ENCODE measurements around the gene TUBAL3. TPM values are rescaled to one million over a fixed set of nuclear protein-coding genes. Genes with fewer than 3 reads are reported as not detected.

Gene TUBAL3
- polyA plus RNA-seq, 1 experiment: not detected

DNA sequence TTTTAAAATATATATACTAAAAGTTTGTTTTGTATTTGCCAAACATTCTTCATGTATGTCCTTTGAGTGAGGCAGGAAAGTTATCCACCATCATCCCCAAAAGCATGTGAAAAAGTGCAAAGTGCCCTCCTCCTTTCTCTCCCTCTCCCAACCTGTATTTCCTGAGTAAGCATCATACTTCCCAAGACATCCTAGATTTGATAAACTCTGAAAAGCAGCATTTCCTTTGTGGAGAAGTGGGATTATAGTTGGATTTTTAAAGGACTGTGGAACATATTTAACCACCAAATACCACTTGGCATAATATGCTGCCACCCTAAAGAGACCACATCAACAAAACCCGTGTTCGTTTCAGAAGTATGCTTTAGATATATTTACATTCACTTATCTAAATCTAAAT is 44.6 kb upstream of the TUBAL3 start:
- DNase-seq (ENCODE audit: low read depth, low spot score): no peak
- no peaks in the 10 kb centered on the region for H3K9me3 ChIP-seq (ENCODE audit: control insufficient read depth, insufficient read depth, low read length)
- no peak overlapping the region for H3K27ac ChIP-seq (ENCODE audit: low read depth, low read length)
- TF ChIP-seq, protein P1, sequence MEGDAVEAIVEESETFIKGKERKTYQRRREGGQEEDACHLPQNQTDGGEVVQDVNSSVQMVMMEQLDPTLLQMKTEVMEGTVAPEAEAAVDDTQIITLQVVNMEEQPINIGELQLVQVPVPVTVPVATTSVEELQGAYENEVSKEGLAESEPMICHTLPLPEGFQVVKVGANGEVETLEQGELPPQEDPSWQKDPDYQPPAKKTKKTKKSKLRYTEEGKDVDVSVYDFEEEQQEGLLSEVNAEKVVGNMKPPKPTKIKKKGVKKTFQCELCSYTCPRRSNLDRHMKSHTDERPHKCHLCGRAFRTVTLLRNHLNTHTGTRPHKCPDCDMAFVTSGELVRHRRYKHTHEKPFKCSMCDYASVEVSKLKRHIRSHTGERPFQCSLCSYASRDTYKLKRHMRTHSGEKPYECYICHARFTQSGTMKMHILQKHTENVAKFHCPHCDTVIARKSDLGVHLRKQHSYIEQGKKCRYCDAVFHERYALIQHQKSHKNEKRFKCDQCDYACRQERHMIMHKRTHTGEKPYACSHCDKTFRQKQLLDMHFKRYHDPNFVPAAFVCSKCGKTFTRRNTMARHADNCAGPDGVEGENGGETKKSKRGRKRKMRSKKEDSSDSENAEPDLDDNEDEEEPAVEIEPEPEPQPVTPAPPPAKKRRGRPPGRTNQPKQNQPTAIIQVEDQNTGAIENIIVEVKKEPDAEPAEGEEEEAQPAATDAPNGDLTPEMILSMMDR (IDR thresholded peaks at IDR 0.05; ENCODE audit: low read depth, low read length): no peak
- ChIA-PET CTCF (interaction anchor here (3.2 to 11.1 kb wide), 2 partner anchors 174 to 181 kb away, joined by 11 to 309 read pairs; no protein-coding TSS in a partner anchor), POLR2A (no interaction called here)
- H3K27me3 ChIP-seq (ENCODE audit: control insufficient read depth, insufficient read depth, low read length): no peaks in the 10 kb centered on the region
- H3K4me3 ChIP-seq (ENCODE audit: low read depth, low read length): peak overlapping the region; percentile 53

DNA sequence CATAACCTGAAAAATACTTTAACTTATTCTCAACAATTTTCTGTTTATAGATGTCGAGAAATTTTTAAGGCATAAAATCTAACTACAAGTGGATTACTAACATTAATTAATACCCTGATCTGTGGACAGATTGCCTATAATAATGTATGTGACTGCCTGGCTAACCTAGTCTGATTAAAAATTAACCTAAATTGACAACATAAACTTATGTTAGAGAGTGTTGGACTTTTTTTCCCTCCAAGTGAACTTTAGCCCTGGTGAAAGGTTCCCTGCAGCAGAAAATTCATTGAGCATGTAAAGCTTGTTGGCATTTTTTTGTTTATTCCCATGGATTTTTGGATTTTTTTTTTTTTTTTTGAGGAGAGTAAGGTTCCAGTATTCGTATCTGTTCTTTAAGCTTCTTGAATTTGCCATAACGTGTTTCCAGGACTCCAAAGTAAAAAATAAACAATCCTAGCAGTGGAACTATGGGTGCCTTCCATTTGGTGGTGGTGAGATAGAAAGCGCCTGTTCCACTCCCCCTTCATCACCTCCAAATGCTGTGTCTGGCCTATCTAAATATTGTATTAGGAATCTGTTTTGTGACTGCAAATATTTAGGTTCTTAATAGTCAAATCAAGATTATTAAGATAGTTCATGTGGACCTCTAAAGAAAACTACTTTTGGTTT is 43.8 kb upstream of the TUBAL3 start:
- ChIA-PET POLR2A (interaction anchor here (1.0 kb wide), 1 partner anchor 175 kb away, joined by 5 read pairs; no protein-coding TSS in a partner anchor), CTCF (interaction anchor here (1.2 to 11.1 kb wide), 3 partner anchors 15 to 181 kb away, joined by 5 to 309 read pairs (median 11); no protein-coding TSS in a partner anchor)
- Histone ChIP-seq H3K4me3 (ENCODE audit: low read depth, low read length) (peak overlapping the region; percentile 84), H3K9me3 (ENCODE audit: control insufficient read depth, insufficient read depth, low read length) (no peaks in the 10 kb centered on the region), H3K27me3 (ENCODE audit: control insufficient read depth, insufficient read depth, low read length) (no peaks in the 10 kb centered on the region), H3K27ac (ENCODE audit: low read depth, low read length) (no peak overlapping the region)
- TF ChIP-seq, protein P1 (IDR thresholded peaks at IDR 0.05; ENCODE audit: low read depth, low read length): no peak
- DNase-seq (ENCODE audit: low read depth, low spot score): no peak

DNA sequence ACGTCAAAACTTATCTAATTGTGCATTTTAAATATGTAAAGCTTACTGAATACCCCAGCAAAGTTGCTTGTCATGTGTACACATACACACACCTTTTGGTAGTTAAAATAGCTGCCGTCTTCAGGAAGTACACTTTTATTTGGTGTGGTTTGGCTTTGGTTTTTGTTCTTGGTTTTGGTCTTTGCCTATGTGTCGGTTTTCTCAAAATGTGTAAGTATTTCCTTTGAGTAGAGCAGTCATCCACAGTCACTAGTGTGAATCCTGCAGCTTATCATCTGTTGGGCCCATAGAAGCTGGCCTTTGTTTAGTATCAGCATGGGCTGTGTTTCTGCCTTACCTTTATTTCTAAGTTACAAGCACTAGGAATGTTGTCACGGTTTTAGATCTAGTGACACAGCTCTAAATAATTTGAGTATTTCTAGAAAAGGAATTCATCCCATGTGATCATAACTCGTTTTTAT is 43.0 kb upstream of the TUBAL3 start:
- POLR2A ChIA-PET: interaction anchor here (1.0 to 2.2 kb wide), 3 partner anchors 101 to 180 kb away, joined by 5 to 11 read pairs (median 6); no protein-coding TSS in a partner anchor
- no peaks in the 10 kb centered on the region for H3K9me3 ChIP-seq (ENCODE audit: control insufficient read depth, insufficient read depth, low read length)
- CTCF ChIA-PET: interaction anchor here (1.2 to 11.1 kb wide), 5 partner anchors 14 to 633 kb away, joined by 4 to 309 read pairs (median 8); no protein-coding TSS in a partner anchor
- no peak overlapping the region for H3K27ac ChIP-seq (ENCODE audit: low read depth, low read length)
- TF ChIP-seq, protein P1 (IDR thresholded peaks at IDR 0.05; ENCODE audit: low read depth, low read length): no peak
- no peaks in the 10 kb centered on the region for H3K27me3 ChIP-seq (ENCODE audit: control insufficient read depth, insufficient read depth, low read length)
- no peak for DNase-seq (ENCODE audit: low read depth, low spot score)
- peak overlapping the region; percentile 84 for H3K4me3 ChIP-seq (ENCODE audit: low read depth, low read length)

DNA sequence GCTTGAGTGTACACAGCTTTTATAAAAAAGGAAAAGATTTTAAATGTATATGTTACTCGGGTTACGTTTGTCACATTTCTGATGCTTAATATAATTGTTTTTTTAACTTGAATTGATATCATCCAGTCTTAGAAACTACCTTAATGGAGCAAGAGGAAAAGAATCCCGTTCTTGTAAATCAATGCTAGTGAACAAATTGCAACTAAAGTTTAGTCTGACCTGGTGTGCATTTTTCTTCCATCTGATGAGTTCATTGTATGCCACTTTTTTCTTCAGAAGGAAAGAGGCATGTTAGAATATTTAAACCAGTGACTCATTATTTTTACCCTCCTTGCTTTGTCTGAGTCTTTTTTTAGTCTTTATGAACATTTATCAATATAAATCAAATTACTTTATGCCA is 42.4 kb upstream of the TUBAL3 start:
- Histone ChIP-seq H3K9me3 (ENCODE audit: control insufficient read depth, insufficient read depth, low read length) (no peaks in the 10 kb centered on the region), H3K27me3 (ENCODE audit: control insufficient read depth, insufficient read depth, low read length) (no peaks in the 10 kb centered on the region), H3K4me3 (ENCODE audit: low read depth, low read length) (peak overlapping the region; percentile 84), H3K27ac (ENCODE audit: low read depth, low read length) (no peak overlapping the region)
- ChIA-PET CTCF (interaction anchor here (1.0 to 11.1 kb wide), 5 partner anchors 101 to 632 kb away, joined by 3 to 309 read pairs (median 8); no protein-coding TSS in a partner anchor), POLR2A (interaction anchor here (0.6 to 2.2 kb wide), 11 partner anchors 12 to 226 kb away, joined by 3 to 16 read pairs (median 4); no protein-coding TSS in a partner anchor)
- TF ChIP-seq, protein P1 (IDR thresholded peaks at IDR 0.05; ENCODE audit: low read depth, low read length): no peak
- DNase-seq (ENCODE audit: low read depth, low spot score): no peak

Data from AG04450 (cell line).